WI38 (cell line): ENCODE measurements around the gene BFAR.

Experiments used
- H3K4me3 ChIP-seq: 2 replicates; pipeline ENCODE4 v1.5.1; 2011; ENCODE audit warnings: low read depth, mild to moderate bottlenecking, control low read depth, low read length
- CTCF ChIP-seq: IDR thresholded peaks from 2 replicates; pipeline ENCODE4 v1.5.1; 2012; ENCODE audit warnings: low read depth, mild to moderate bottlenecking, control low read depth, low read length

BFAR gene

GRCh38 chr16:14667347-14668266 lies 34.9 kb downstream of the BFAR start:
- TF ChIP-seq CTCF = no peak
- H3K4me3 ChIP-seq = no peak overlapping the region

- H3K4me3 ChIP-seq = no peak overlapping the region
- TF ChIP-seq CTCF = no peak
These were observed 35.9 kb downstream of the BFAR start for GRCh38 chr16:14668556-14669223.

GRCh38 chr16:14669776-14670175 lies 37.0 kb downstream of the BFAR start:
- no peak for TF ChIP-seq CTCF
- no peak overlapping the region for H3K4me3 ChIP-seq

GRCh38 chr16:14672403-14672971 lies 39.7 kb downstream of the BFAR start:
- no peak for TF ChIP-seq CTCF
- H3K4me3 ChIP-seq = no peak overlapping the region

GRCh38 chr16:14676633-14677032 lies 43.9 kb downstream of the BFAR start:
- H3K4me3 ChIP-seq = no peak overlapping the region
- TF ChIP-seq CTCF = no peak

- no peak overlapping the region for H3K4me3 ChIP-seq
- no peak for TF ChIP-seq CTCF
These were observed 44.9 kb downstream of the BFAR start for GRCh38 chr16:14677627-14678026.
